SK-N-SH (cell line): ENCODE data around the gene PTPN2.

Experiments used
- CHD2 ChIP-seq: fragments of 150-350 bp; IDR thresholded peaks from 2 replicates; pipeline ENCODE4 v1.6.1; 2018; ENCODE audit warnings: low read length; ENCODE audit not compliant: partially characterized antibody
- EP300 ChIP-seq, 2 experiments: IDR thresholded peaks; 2 replicates each; pipeline versions ENCODE4 v1.4.0 to v1.6.1; 2012; ENCODE audit warnings: borderline replicate concordance in 1 of 2, low read depth in 1 of 2, low read length in 1 of 2
- FOSL2 ChIP-seq: IDR thresholded peaks from 2 replicates; pipeline ENCODE4 v1.4.0; 2012; ENCODE audit warnings: low read depth, mild to moderate bottlenecking, moderate library complexity, borderline replicate concordance
- GABPA ChIP-seq: IDR thresholded peaks from 2 replicates; pipeline ENCODE4 v1.4.0; 2012; ENCODE audit warnings: low read depth, mild to moderate bottlenecking
- POLR2AphosphoS5 ChIP-seq: IDR thresholded peaks from 2 replicates; pipeline ENCODE4 v1.6.1; 2012; ENCODE audit warnings: low read depth, low read length
- RCOR1 ChIP-seq: fragments of 150-350 bp; IDR thresholded peaks from 2 replicates; pipeline ENCODE4 v1.6.1; 2017; ENCODE audit warnings: antibody characterized with exemption, low read length
- REST ChIP-seq: IDR thresholded peaks from 2 replicates; pipeline ENCODE4 v1.6.1; 2012; ENCODE audit warnings: mild to moderate bottlenecking, low read depth, low read length, moderate library complexity
- SMC3 ChIP-seq: IDR thresholded peaks from 2 replicates; pipeline ENCODE4 v1.6.1; 2012; ENCODE audit warnings: low read depth, low read length, improper control_type of control experiment
- TAF1 ChIP-seq: IDR thresholded peaks from 2 replicates; pipeline ENCODE4 v1.6.1; 2012; ENCODE audit warnings: low read depth, mild to moderate bottlenecking, low read length, moderate library complexity, borderline replicate concordance
- USF2 ChIP-seq: fragments of 150-350 bp; IDR thresholded peaks from 2 replicates; pipeline ENCODE4 v1.6.1; 2017; ENCODE audit warnings: antibody characterized with exemption, low read length, low read depth, borderline replicate concordance
- YY1 ChIP-seq: IDR thresholded peaks from 2 replicates; pipeline ENCODE4 v1.4.0; 2012; ENCODE audit warnings: low read depth, mild to moderate bottlenecking
- TF ChIP-seq, protein P1 (sequence below): fragments of 200-600 bp; sonication (generic); IDR thresholded peaks from 2 replicates; pipeline ENCODE4 v1.6.1; 2017; ENCODE audit warnings: antibody characterized with exemption, mild to moderate bottlenecking, moderate library complexity

GRCh38 chr18:12839057-12839525, 44.9 kb downstream of the PTPN2 start:
- TF ChIP-seq, protein P1, sequence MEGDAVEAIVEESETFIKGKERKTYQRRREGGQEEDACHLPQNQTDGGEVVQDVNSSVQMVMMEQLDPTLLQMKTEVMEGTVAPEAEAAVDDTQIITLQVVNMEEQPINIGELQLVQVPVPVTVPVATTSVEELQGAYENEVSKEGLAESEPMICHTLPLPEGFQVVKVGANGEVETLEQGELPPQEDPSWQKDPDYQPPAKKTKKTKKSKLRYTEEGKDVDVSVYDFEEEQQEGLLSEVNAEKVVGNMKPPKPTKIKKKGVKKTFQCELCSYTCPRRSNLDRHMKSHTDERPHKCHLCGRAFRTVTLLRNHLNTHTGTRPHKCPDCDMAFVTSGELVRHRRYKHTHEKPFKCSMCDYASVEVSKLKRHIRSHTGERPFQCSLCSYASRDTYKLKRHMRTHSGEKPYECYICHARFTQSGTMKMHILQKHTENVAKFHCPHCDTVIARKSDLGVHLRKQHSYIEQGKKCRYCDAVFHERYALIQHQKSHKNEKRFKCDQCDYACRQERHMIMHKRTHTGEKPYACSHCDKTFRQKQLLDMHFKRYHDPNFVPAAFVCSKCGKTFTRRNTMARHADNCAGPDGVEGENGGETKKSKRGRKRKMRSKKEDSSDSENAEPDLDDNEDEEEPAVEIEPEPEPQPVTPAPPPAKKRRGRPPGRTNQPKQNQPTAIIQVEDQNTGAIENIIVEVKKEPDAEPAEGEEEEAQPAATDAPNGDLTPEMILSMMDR: no peak
- no peak for TF ChIP-seq YY1
- no peak for TF ChIP-seq GABPA
- no peak for TF ChIP-seq USF2
- TF ChIP-seq REST: no peak
- no peak for TF ChIP-seq TAF1
- no peak for TF ChIP-seq RCOR1
- TF ChIP-seq CHD2: no peak
- no peak for TF ChIP-seq EP300 (IDR thresholded peaks at IDR 0.05; ENCODE audit: borderline replicate concordance in 1 of 2, low read depth in 1 of 2, low read length in 1 of 2)
- no peak for TF ChIP-seq FOSL2
- no peak for TF ChIP-seq SMC3
- TF ChIP-seq POLR2AphosphoS5: no peak
